ENCODE results near the gene NRSN2.

- TF ChIP-seq EZH2 (IDR thresholded peaks at IDR 0.05) (no peak), POLR2AphosphoS5 (IDR thresholded peaks at IDR 0.05; ENCODE audit: borderline replicate concordance, low read depth, low read length) (no peak)
Observed at GRCh38 chr20:312866-313265, 34.0 kb upstream of the NRSN2 start.
